ENCODE data around the gene BATF2.
"Not testable (repeated sequence)": the region's sequence is repeated elsewhere in the genome, so short reads cannot be mapped to it uniquely, and the experiment has no call there.

Gene BATF2

DNA sequence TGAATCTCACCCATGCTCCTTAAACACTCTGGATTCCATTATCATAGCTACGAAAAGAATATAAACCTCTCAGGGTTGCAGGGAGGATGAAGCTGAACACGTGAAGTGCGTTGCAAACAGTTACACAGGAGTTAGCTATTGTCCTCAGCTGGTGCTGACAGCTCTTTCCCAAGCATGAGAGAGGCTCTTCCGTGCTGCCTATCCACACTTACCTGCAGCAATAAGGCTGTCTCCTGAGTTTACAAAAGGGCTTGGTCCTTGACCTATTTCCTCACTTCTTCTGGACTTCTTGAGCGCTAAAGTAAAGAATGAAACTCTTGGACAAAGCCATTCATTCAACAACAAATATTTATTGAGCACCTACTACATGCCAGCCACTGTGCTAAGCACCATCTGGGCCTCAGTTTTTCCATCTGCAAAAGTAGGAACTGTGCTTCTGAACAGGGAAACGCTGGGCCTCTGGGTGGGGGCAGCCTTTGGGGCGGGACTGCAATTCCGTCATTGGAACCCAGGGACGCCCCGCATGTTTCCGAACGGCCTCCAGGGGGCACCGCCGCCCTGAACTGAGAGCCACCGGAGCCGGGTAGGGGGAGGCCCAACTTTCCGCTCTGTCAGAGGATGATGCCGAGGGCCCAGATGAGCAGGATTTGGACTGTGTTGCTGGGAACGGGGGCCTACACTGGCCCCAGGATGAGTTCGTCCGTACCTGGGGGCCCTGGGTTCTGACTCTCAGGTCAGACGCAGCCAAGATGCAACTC is 16.5 kb upstream of the BATF2 start:
- peak; percentile 84 for DNase-seq (ENCODE audit: low read depth)

DNA sequence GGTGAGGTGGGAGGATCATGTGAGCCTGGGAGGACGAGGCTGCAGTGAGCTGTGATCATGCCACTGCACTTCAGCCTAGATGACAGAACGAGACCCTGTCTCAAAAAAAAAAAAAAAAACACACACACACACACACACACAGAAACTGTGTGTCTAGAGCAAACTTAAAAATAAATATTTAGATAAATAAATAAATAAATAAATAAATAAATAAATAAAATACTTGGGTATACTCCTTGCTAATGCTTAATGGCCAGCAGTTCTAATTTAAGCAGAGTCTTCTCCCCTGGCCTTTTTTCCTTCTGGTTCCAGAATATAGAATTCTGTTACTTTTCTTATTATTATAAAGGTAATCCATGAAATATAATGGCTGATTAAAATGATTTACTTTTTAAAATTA is 12.1 kb upstream of the BATF2 start:
- DNase-seq (ENCODE audit: low read depth) = no peak

DNA sequence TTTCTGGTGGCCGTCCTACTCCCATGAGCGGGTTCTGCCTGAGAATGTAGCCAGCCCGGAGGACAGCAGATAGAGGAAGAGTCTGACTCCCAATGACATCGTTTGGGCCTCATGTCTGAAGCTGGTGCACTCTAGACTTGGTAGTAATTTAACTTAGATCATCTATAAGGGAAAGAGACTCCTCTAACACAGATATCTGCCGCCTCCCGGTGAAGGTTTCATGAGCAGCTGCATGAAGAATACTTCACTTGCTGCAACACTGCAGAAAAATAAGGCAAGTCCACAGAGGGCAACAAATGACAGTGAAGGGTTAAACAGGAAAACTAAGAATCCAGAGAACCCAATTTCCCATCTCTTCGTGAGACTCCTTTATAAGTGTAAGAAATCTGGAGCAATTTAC is 11.2 kb upstream of the BATF2 start:
- DNase-seq (ENCODE audit: low read depth) = no peak

DNA sequence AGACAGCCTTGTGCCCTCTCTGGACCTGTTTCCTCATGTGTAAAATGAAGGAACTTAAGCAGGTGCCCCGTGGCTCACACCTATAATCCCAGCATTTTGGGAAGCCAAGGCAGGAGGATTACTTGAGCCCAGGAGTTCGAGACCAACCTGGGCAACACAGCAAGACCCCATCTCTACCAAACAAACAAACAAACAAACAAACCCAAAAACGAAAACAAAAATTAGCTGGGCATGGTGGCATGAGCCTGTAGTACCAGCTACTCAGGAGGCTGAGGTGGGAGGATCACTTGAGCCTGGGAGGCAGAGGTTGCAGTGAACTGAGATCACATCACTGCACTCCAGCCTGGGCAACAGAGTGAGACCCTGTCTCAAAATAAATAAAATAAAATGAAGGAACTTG is 7.2 kb upstream of the BATF2 start:
- DNase-seq (ENCODE audit: low read depth) = not testable (repeated sequence)

DNA sequence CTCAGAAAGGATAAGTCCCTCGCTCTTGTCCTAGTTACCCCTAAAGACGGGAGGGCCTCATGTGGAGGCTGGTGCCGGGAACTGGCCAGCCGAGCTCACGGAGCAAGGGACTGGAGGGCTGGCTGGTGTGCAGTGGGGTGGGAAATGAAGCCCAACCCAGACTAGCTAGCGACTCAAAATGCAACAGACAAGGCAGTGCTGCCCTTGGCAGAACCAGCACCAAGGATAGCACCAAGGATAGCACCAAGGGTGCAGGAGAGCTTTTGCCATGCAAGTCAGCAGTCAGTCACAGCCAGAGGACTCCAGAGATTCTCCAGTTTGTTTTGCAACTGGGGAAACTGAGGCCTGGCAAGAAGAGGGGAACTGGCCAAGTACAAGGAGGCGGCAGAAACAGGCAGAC is 6.5 kb upstream of the BATF2 start:
- DNase-seq (ENCODE audit: low read depth) = no peak

DNA sequence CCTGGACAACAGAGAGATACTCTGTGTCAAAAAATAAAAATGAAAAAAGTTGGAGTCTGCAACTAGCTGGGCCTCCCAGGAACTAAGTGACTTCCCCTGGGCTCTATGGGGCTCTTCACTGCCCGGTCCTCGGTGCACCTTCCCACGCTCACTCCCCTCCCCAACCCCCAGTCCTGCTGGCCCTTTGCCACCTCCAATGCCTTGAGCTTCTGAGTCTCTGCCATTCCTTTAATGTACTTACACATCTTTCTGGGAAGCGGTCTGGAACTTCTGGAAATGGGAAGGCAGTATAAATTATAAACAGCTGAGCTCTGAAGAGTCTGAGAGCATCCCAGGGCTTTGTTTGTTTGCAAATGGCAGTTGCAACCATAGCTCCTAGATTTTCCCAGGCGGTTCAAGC is 5.9 kb upstream of the BATF2 start:
- DNase-seq (ENCODE audit: low read depth) = no peak

DNA sequence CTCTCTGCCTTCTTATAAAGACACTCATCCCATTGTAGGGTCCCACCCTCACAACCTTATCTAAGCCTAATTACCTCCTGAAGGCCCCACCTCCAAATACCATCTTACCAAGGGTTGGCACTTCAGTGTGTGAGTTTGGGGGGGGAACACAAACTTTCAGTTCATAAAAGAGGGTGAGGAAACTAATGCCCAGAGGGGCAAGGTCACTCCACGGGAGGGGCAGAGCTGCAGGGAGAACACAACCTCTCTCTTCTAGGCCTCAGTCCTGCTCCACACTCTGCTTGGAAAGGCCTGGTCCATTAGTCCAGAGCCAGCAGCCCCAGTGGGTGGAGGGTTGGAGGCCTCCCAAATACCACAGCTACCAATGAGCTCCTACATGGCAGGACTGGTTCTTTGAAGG is 2.7 kb upstream of the BATF2 start:
- DNase-seq (ENCODE audit: low read depth) = no peak

DNA sequence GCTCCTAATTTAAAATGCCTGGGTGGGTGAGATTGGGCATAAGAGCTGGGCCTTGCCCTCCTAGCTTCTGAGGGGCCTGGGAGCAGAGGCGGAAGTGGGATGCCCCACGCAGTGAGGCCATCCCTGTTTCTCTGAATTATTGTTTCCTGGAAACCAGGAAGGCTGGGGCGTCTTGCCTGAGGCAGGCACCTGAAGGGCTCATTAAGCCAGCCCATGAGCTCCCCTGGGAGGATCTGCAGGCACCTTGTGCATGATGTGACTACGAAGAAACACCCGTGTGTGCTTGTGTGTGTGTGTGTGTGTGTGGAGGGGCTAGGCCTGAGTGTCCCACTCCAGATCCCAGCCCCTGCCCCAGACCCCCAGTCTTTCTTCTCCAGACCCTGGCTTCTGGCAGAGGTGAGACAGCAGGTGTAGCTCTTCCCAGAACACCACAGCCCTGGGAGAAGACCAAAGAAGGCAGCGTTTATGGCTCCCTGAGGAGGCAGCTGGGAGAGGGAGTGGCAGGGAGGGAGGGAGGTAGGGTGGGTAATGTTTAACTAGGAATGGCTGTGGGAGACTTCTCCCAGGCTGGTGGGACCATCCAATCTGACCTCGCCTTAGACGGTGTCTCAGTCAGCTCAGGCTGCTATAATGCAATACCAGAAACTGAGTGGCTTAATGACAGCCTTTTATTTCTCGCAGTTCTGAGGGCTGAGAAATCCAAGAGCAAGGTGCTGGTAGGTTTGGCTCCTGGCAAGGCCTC is 2.1 kb upstream of the BATF2 start:
- DNase-seq (ENCODE audit: low read depth) = no peak

DNA sequence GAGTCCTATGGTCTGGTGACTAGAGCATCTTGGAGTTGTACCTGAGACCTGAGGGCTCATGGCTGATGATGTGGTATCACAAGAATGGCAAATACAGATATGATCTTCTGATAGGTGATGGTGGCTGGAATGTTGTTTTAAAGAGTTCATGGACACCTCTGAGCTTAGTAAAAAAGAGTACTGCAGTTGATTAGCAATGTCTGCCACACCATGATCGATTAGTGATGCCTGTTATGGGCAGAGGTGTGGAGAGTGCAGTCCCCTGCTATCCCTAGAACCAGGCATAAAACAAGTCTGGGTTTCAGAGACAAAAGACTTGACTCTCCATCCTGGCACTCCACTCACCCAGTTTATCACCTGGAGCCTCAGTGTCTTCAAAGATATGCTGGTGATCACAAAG is 1.4 kb upstream of the BATF2 start:
- DNase-seq (ENCODE audit: low read depth) = no peak

DNA sequence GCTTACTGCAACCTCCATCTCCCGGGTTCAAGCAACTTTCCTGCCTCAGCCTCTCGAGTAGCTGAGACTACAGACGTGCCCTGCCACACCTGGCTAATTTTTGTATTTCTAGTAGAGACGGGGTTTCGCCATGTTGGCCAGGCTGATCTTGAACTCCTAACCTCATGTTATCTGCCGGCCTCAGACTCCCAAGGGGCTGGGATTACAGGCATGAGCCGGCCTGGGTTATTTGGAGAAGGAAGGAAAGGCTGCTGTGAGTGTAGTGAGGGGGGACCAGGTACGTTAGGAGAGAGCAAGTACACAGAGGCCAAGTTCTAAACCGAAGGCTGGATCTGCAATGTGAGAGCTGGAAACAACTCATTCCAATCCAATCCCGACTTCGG is 453 bp downstream of the BATF2 start:
- no peak for DNase-seq (ENCODE audit: low read depth)

DNA sequence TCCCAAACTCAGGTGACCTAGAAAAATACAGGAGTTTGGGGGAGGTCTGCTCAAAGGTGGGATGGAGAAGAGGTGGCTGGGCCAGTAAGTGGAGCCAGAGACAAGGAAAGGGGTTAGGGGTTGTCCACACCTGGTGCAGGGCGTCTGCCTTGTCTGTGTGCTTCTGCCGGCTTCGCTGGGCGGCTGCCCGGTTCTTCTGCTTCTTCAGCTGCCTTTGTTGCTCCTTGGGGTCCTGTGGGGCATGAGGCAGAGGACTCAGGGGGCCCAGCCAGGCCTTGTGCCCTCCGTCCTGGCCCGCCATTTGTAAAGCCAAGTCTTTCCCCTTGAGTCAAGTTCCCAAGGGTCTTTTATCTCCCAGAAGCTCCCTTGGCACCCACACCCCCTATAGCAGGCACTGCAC is 2.5 kb downstream of the BATF2 start:
- DNase-seq (ENCODE audit: low read depth) = no peak

DNA sequence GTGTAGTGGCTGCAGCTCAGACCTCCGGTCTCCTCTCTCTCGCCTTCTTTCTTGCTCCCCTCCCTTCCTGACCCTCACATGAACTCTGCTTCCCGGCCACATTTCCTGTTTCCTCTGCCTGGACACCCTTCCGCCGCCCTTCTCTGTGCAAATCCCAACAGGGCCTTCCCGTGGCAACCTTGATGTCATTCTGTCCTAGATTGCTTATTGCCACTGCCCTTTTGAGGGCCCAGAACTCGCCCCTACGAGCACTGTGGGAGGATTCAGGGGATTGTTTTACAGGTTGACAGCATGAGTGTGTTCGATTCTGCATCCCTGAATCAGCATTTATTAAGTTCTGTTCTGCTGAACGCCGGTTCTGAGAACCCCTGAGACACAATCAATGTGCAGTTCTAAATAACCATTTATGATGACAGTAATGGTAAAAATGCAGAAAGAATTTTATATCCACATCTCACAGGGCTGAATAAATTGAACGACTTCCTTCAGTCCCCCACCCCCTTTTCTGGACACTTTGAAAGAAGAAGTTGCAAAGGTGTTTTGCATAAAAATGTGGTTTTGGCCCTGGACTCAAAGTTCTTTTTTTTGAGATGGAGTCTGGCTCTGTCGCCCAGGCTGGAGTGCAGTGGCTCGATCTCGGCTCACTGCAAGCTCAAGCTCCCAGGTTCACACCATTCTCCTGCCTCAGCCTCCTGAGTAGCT is 6.4 kb downstream of the BATF2 start:
- DNase-seq (ENCODE audit: low read depth) = no peak

DNA sequence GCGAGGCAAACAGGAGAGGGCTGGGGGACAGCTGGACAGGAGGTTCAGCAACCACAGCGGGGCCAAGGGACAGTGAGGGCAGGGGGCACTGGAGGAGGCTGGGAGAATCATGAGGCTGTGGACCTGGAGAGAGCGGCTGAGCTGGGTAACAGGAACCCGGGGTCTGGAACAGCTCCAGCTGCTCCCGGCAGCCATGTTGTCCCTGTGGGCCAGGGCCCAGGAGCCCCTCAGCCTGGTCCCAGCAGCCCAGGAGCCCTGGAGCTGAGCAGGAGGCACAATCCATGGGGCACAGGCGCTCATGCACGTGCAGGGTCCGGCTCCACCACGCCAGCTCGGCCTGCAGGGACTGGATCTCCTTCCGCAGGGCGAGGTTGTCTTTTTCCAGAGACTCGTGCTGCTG is 7.4 kb downstream of the BATF2 start:
- DNase-seq (ENCODE audit: low read depth) = no peak

DNA sequence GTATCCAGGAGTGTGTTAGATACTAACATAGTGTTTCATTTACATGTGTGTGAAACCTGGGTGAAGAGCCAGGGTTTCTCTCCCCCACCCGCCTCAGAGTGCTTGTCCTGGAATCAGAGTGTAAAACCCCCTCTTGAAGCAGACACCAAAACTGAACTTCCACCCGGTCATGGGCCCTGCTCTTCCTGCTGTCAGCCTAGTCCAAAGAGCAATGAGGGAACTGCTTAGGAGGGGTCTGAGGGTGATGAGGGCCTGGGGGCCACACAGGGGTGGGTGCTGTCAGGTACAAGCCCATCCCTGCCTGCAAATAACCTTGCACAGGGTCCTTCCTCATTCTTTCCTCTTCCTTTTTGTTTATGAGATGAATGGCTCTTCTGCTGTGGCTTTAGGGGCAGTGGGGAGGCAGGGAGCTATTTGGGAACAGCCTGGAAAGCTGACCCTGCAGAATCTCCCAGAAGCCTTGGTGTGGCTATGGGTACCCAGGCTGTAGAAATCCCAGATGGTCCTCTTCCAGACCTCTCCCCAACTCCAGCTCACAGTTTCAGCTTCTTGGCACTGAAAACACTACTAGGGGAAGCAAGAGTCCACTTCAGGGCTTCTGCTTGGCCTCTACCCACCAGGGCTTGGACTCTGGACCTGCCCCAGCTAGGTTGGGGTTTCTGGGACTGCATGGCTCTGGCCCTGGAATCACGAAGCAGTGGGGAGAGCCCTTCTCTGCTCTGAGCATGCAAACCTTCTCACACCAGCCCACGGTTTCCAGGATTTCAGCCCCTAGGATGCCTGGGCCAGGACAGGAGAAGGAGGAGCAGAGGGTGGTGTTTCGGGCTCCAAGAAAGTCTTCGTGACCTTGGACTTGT is 8.5 kb downstream of the BATF2 start:
- no peak for DNase-seq (ENCODE audit: low read depth)

DNA sequence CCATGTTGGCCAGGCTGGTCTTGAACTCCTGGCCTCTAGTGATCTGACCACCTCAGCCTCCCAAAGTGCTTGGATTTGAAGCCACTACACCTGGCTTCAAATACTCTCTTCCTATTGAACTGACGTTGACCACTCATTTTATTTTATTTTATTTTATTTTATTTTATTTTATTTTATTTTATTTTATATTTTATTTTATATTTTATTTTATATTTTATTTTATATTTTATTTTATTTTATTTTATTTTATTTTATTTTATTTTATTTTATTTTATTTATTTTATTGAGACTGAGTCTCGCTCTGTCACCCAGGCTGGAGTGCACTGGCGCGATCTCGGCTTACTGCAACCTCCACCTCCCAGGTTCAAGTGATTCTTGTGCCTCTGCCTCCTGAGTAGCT is 13.4 kb downstream of the BATF2 start:
- DNase-seq (ENCODE audit: low read depth) = not testable (repeated sequence)

DNA sequence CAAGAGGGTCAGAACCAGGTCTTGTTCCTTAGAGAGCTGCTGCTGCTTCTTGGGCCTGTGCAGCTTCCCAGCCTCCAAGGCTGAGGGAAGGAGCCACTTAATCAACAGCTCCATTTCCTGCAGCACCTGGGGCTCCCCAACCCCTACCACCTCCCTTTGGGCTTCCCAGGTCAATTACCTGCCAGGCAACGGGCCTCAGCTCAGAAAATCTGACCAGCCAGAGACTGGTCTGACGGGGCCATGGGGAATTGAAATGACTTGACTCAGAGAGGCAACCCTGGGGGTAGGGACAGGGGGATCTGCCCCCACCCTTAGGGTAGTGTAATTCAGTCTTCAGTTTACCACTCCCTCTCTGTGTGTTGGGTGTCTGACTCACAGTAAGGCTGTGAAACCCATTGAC is 20.1 kb downstream of the BATF2 start:
- no peak for DNase-seq (ENCODE audit: low read depth)

DNA sequence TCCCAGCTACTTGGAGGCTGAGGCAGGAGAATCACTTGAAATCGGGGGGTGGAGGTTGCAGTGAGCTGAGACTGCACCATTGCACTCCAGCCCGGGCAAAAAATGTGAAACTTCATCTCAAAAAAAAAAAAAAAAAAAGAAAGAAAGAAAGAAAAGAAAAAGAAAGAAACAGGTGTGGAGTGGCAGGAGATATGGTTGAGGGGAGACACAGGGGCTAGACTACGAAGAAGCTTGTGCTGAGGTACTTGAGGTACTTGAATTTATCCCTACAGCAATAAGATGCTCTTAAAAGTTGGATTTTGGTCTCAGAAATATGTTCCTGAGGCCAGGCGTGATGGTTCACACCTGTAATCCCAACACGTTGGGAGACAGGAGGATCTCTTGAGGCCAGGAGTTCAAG is 22.6 kb downstream of the BATF2 start:
- no peak for DNase-seq (ENCODE audit: low read depth)

DNA sequence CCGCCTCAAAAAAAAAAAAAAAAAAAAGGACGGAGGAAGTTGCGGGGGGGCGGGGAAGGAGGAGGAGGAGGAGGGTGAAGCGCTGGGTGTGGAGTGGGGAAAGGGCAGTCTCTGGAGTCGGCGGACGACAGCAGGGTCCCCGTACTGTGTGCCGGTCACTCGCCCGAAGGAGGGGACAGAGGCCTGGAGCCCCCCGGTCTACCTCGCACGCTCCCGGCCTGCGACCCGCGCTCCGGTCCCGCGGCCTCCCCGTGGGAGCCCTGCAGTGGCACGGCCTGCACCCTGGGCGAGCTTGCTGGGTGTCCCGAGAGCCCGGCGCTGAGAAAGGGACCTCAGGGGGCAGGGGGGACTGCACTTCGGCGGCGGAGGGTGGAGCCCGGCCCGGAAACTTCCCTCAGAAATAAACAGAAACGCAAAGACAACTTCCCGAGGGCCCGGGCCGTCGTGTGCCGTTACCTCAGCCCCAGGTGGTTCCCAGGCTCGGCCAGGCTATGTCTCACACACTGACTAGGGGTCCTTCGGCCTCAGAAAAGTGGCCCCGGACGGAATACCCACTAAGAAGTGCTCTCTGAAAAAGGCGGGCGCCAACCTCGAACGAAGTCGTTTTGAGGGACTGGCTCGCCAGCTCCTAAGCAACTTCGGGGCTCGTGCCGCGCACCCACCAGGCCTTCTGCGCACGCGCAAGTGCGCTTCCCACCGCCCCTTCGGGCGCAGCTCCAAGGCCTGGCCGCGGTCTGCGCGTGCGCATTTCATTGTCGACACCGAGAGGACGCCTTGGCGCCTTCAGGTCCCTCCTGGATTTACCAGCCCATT is 25.1 kb downstream of the BATF2 start, which contains the start of gene MAJIN:
Gene MAJIN, minus strand, starts transcription at position 688 of the 813 bp plus-strand sequence. CDS start 12,703 bp downstream, outside the sequence.
- peak; percentile 93 for DNase-seq (ENCODE audit: low read depth)

DNA sequence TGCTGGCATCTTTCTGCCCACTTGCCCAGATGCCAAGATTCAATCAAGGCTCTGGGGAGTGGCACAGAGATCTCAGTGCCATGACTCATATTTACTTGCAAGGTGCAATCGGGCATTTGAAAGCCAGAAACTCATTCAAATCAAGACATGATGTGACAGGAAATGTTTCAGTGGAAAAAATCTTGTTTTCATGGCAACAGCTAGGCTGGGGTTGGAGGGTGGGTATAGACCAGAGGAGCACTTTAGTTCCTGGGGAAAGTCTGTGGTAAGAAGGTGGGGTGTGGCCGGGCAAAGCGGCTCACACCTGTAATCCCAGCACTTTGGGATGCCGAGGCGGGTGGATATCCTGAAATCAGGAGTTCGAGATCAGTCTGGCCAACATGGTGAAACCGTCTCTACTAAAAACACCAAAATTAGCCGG is 26.0 kb downstream of the BATF2 start:
- DNase-seq (ENCODE audit: low read depth) = no peak

DNA sequence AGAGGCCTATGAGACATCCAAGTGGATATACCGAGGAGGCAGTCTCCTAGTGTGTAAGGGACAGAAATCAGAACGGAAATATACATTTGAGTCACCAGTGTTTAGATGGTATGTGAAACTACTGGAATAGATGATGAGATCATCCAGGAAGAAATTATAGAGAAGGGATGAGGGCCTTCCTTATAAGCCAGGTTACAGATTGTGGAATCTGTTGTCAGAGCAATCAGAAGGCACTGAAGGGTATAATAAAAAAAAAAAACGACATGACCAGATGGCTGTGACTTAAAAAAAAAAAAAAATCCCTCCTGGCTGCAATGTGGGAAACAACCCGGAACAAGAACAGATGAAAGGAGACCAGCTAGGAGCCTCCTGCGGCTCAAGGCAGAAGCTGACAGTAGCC is 27.6 kb downstream of the BATF2 start:
- no peak for DNase-seq (ENCODE audit: low read depth)

DNA sequence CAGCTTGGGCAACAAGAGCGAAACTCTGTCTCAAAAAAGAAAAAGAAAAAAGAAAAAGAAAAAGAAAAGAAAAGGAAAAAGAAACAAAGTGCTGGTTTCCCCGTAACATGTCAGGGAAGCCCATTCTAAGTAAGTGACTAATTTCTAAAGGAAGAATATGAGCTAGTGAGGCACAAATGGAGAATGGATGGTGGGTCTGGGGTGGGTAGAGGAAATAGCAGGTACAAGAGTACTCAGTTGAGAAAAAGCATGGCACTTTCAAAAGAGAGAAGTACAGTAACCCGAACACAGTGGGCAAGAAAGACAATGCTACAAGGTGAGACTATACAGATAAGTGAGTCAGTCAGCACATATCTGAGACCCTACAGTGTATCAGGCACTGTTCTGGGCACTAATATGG is 29.4 kb downstream of the BATF2 start:
- DNase-seq (ENCODE audit: low read depth) = no peak
